AML-193 (cell line): ENCODE measurements around the gene PBX4.
A peak's percentile ranks its signal among the peaks of the same experiment; 100 is the strongest.

Experiments used
- DNase-seq, 2 experiments: peaks; one replicate each; lab custom pipeline; 2025; lab: John Stamatoyannopoulos, UW

PBX4 gene

DNA sequence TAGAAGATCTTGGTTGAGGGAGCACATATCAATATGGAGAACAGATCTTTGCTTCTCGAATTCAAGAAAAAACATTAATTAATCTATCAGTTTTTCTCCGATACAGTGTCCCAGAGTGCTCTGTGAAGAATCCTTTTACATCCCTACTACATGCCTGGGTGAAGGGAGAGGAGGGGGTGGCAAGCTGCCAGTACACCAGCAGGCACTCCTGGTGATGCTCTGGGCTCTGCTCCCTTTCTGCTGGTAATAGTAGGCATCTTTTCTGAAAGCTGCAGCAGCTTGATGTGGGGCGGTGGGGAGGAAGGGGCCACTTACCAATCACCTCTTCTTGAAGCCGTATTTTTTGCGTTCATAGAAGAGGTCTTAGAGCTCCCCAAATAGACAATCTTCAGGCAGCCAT is 30.7 kb downstream of the PBX4 start:
- DNase-seq = no peak

DNA sequence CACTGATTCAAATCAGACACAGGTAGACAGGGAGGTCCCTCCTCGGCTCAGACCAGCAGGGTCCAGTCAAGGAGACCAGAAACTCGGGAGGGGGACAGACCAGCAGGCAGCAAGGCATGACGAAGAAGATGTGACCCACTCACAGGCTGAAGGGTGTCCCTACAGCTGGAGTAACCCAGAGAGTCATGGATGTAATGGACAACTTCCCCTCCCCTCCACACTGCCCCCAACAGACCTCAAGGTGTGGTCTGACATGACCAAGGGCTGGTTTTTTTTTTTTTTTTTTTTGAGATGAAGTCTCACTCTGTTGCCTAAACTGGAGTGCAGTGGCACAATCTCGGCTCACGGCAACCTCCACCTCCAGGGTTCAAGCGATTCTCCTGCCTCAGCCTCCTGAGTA is 34.1 kb downstream of the PBX4 start:
- DNase-seq = no peak

GRCh38 chr19:19582471-19582870 is 36.0 kb downstream of the PBX4 start:
- no peak for DNase-seq

GRCh38 chr19:19581391-19581790 is 37.1 kb downstream of the PBX4 start:
- DNase-seq = no peak

DNA sequence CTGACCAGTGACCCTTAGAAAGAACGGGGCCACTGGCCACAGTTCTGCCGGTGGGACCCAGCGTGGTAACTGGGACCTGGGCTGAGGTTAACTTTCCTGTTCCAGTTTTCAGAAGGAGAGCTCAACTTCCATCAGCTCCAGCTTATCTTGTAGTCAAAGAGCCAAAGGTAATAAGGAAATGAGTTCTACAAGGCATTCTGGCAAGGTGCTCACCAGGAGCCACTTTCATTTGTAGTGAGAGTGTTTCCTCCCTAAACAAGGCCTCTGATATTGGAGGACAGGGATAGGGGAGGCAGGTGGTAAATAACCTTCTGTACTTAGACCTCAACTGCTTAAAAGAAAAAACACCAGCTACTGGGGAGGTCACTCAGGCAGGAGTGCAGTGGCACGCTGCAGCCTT is 38.1 kb downstream of the PBX4 start:
- DNase-seq = no peak

GRCh38 chr19:19579533-19580361 is 38.7 kb downstream of the PBX4 start:
- no peak for DNase-seq

DNA sequence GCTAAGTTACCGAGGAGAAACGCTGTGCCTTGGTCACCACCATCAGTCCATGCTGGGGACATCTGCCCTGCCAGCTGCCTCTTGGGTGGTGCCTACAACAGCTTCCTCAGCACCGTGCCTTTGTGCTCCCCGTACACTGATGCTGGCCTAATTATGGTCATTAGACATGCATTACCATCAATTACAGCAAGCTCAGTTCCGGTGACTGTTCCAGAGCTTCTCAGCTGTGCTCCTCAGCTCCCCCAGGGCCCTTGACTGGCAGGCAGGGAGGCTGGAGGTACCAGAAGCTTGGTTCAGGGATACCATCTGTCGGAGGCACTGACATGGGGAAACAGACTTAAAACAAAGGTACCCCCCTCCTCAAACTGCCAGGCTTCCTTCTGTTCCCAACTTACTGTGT is 40.2 kb downstream of the PBX4 start:
- no peak for DNase-seq

GRCh38 chr19:19575411-19575810 is 43.1 kb downstream of the PBX4 start:
- DNase-seq = no peak

- no peak for DNase-seq
Observed at GRCh38 chr19:19571071-19571786, 47.3 kb downstream of the PBX4 start.

DNA sequence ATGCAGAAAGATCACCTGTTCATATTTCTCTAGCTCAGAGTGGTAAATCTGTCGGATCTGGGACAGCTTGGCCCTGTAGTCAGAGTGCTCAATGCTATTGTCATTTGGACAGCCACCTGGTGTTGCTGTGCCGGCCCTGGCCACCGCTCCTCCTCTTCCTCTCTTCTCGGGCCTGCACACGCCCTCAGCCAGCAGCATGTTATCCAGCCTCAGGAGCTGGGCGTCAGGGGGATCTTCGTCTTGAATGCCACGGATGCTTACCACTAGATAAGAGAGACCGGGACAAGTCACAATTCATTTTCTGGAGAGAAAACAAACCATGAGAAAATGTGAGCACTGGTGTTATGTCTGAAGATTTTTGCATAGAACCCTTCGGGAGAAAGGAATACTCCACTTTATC is 47.9 kb downstream of the PBX4 start:
- DNase-seq = no peak

DNA sequence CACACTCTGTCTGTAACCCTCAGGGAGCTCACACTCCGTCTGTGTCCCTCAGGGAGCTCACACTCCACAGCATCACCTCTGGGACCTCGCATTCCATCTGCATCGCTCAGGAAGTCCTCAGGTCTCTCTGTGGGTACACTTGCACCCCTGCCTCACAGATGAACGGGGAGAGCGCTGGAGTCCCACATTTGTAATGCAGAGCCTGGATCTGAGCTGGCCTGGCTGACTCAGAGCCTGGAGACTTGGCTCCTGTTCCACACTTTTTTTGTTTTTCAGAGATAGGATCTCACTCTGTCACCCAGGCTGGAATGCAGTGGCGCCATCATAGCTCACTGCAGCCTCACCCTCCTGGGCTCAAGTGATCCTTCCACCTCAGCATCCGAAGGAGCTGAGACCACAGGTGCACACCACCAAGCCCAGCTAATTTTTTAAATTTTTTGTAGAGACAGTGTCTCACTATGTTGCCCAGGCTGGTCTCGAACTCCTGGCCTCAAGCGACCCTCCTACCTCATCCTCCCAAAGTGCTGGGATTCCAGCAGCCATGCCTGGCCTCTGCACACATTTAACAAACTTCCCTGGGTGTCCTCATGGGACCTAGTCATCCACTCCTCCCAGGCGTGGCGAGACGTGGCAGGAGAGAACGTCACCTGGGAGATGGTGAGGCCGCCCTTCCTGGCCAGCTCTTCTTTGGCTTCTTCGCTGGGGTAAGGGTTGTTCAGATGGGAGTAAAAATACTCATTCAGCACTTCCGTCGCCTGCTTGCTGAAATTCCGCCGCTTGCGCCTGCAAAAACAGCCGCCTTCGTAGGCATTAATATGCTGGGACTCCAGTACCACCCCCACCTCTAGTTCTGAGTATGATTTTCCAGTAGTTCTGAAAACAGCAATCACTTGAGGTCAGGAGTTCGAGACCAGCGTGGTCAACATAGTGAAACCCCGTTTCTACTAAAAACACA is 49.4 kb downstream of the PBX4 start:
- no peak for DNase-seq

DNA sequence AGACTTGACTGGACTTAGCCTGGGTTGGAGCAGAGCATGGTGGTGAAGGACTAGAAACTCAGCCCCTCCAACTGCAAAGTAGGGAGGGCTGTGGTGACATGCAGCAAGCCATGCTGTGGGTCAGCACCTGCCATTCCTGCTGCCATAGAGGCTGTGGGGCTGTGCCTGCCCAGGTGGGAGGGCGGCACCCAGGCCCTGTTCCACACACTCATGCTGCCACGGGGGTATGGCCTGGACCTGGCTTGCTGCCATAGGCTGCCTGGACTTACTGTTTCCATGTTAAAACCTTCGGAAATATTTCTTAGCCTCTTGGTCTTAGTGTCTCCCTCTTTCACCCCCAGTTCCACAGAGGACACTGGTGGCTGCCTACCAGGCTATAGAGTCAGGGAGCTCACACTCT is 51.1 kb downstream of the PBX4 start:
- DNase-seq = no peak

GRCh38 chr19:19566306-19566705 is 52.2 kb downstream of the PBX4 start:
- DNase-seq = no peak

GRCh38 chr19:19563348-19563848 is 55.1 kb downstream of the PBX4 start:
- DNase-seq = no peak

GRCh38 chr19:19562665-19563347 is 55.7 kb downstream of the PBX4 start:
- peak in 1 of 2 experiments; percentile 3 for DNase-seq

DNA sequence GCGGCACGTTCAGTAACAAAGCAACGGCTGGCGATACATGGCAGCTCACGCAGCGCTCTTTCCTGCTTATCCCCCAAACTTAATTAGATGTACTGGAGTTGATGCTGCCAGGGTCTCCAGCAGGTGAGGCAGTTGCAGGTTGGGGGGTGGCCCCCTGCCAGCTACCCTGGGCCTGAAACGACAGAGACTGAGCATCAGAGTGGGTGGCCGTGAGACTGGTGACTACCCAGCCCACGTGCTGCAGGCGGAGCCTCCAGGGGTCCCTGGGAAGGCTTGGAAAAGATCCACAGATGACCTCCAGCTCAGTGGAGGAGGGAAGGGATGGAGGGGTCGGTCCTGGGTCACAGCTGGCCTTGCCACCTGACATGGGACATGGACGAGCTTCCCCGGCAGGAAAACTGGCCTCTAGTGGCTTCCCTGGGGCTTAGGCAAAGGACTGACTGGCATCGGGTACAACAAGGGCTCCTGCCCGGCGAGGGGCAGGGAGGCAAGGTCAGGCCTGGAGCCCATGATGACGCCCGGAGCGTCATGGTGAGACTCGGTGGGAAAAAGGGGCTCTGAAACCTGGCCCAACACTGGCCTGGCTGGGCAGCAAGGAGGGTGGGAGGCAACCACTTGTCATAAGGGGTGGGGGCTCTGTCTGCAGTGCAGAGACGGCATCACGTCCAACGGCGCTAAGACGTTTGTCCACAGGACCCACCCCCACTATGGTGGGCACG is 56.4 kb downstream of the PBX4 start:
- no peak for DNase-seq

DNA sequence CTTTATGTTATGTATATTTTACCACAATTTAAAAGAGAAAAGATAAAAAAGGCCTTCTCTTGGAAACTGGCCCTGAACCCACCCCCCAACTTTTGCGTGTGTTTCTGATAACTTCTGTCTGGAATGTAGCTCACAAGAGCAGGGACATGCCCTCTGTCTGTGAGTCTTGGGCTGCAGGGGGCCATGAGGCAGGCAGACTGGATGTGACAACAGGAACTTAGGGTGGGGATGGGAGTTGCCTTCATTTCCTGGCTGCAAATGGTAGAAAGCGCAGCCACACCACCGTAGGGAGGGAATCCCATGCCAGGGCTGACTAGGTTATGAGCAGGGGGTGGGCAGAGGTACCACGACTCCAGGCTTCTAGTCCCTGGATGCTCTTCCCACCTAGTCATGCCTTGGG is 58.6 kb downstream of the PBX4 start:
- DNase-seq = no peak

DNA sequence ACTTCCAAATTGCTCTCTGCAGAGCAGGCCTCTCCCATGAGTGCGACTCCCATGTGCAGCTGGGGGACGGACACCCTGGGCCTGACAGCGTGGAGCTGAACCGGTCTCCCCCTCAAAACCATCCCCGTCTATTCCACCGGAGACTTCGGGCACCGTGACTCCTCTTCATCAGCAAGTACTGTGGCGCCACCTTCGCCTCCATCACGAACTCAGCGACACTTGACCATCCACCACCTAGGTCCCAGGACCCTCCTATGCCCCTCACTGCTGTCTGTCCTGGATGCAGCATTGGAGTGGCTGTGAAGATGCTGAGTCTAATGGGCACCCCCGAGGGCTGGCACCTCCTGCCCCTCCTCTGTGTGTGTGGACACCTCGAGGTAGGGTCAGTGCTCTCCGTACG is 59.9 kb downstream of the PBX4 start:
- DNase-seq = no peak

- no peak for DNase-seq
Observed at GRCh38 chr19:19558055-19558454, 60.4 kb downstream of the PBX4 start.

- DNase-seq = peak; percentile 31 to 35
Observed at GRCh38 chr19:19554074-19555023, 64.1 kb downstream of the PBX4 start.
